Measurements from ENCODE around the gene INPP4A.

The INPP4A gene

GRCh38 chr2:98458207-98458606 lies 13.5 kb downstream of the INPP4A start:
- no peak overlapping the region for H3K4me3 ChIP-seq (ENCODE audit: low read depth, low read length)
- no peak for DNase-seq (ENCODE audit: low read depth)

- no peak for DNase-seq (ENCODE audit: low read depth)
- no peak overlapping the region for H3K4me3 ChIP-seq (ENCODE audit: low read depth, low read length)
These were observed 14.2 kb downstream of the INPP4A start for GRCh38 chr2:98458667-98459380.

- no peak for DNase-seq (ENCODE audit: low read depth)
- H3K4me3 ChIP-seq (ENCODE audit: low read depth, low read length), result no peak overlapping the region
These were observed 15.0 kb downstream of the INPP4A start for GRCh38 chr2:98459496-98460175.

GRCh38 chr2:98460573-98461497 lies 16.2 kb downstream of the INPP4A start:
- H3K4me3 ChIP-seq (ENCODE audit: low read depth, low read length), result no peak overlapping the region
- DNase-seq (ENCODE audit: low read depth), result no peak

GRCh38 chr2:98461498-98462049 lies 16.9 kb downstream of the INPP4A start:
- no peak for DNase-seq (ENCODE audit: low read depth)
- no peak overlapping the region for H3K4me3 ChIP-seq (ENCODE audit: low read depth, low read length)

- DNase-seq (ENCODE audit: low read depth), result no peak
- no peak overlapping the region for H3K4me3 ChIP-seq (ENCODE audit: low read depth, low read length)
These were observed 18.4 kb downstream of the INPP4A start for GRCh38 chr2:98463081-98463481.

GRCh38 chr2:98463551-98463971 lies 18.9 kb downstream of the INPP4A start:
- no peak for DNase-seq (ENCODE audit: low read depth)
- no peak overlapping the region for H3K4me3 ChIP-seq (ENCODE audit: low read depth, low read length)

- no peak overlapping the region for H3K4me3 ChIP-seq (ENCODE audit: low read depth, low read length)
- DNase-seq (ENCODE audit: low read depth), result no peak
These were observed 19.5 kb downstream of the INPP4A start for GRCh38 chr2:98463988-98464771.

- no peak for DNase-seq (ENCODE audit: low read depth)
- no peak overlapping the region for H3K4me3 ChIP-seq (ENCODE audit: low read depth, low read length)
These were observed 20.2 kb downstream of the INPP4A start for GRCh38 chr2:98464772-98465310.

GRCh38 chr2:98465456-98466226 lies 21.0 kb downstream of the INPP4A start:
- no peak overlapping the region for H3K4me3 ChIP-seq (ENCODE audit: low read depth, low read length)
- no peak for DNase-seq (ENCODE audit: low read depth)

- no peak for DNase-seq (ENCODE audit: low read depth)
- no peak overlapping the region for H3K4me3 ChIP-seq (ENCODE audit: low read depth, low read length)
These were observed 22.5 kb downstream of the INPP4A start for GRCh38 chr2:98467082-98467536.

- DNase-seq (ENCODE audit: low read depth), result no peak
- no peak overlapping the region for H3K4me3 ChIP-seq (ENCODE audit: low read depth, low read length)
These were observed 23.0 kb downstream of the INPP4A start for GRCh38 chr2:98467652-98468051.

GRCh38 chr2:98468621-98469236 lies 24.1 kb downstream of the INPP4A start:
- no peak overlapping the region for H3K4me3 ChIP-seq (ENCODE audit: low read depth, low read length)

GRCh38 chr2:98469862-98470544 lies 25.3 kb downstream of the INPP4A start:
- DNase-seq (ENCODE audit: low read depth), result no peak

More at GRCh38 chr2:98468621-98469236, 24.1 kb downstream of the INPP4A start:
- no peak for DNase-seq (ENCODE audit: low read depth)

GRCh38 chr2:98470851-98471255 lies 26.2 kb downstream of the INPP4A start:
- no peak for DNase-seq (ENCODE audit: low read depth)
- H3K4me3 ChIP-seq (ENCODE audit: low read depth, low read length), result no peak overlapping the region

More at GRCh38 chr2:98469862-98470544, 25.3 kb downstream of the INPP4A start:
- no peak overlapping the region for H3K4me3 ChIP-seq (ENCODE audit: low read depth, low read length)

GRCh38 chr2:98471402-98472131 lies 26.9 kb downstream of the INPP4A start:
- DNase-seq (ENCODE audit: low read depth), result no peak
- H3K4me3 ChIP-seq (ENCODE audit: low read depth, low read length), result no peak overlapping the region
